Activated CD8-positive, alpha-beta memory T cell treated with anti-CD3 and anti-CD28 coated beads, Interleukin-2, amount 50 U/mL, for 24 hours (primary cell): ENCODE data around the gene MUS81.
A peak's percentile ranks its signal among the peaks of the same experiment; 100 is the strongest.
"Not testable (repeated sequence)": the region's sequence is repeated elsewhere in the genome, so short reads cannot be mapped to it uniquely, and the experiment has no call there.

Experiments used
- DNase-seq: peaks from one replicate; pipeline ENCODE4 v3.0.0-alpha.2; 2020; ENCODE audit errors: extremely low read depth

MUS81 gene

GRCh38 chr11:65891219-65892136, 31.2 kb downstream of the MUS81 start:
- DNase-seq: no peak

- not testable (repeated sequence) for DNase-seq
These were observed 31.9 kb downstream of the MUS81 start for GRCh38 chr11:65892137-65892540.

- no peak for DNase-seq
These were observed 32.6 kb downstream of the MUS81 start for GRCh38 chr11:65892661-65893317.

GRCh38 chr11:65894034-65894591, 33.9 kb downstream of the MUS81 start:
- no peak for DNase-seq

GRCh38 chr11:65895482-65895981, 35.3 kb downstream of the MUS81 start:
- DNase-seq: no peak

GRCh38 chr11:65896034-65896999, 36.1 kb downstream of the MUS81 start:
- no peak for DNase-seq

GRCh38 chr11:65897020-65897471, 36.8 kb downstream of the MUS81 start:
- no peak for DNase-seq

GRCh38 chr11:65898656-65899355, 38.6 kb downstream of the MUS81 start:
- DNase-seq: no peak

- no peak for DNase-seq
These were observed 39.3 kb downstream of the MUS81 start for GRCh38 chr11:65899356-65900124.

- peak; percentile 82 for DNase-seq
These were observed 40.1 kb downstream of the MUS81 start, which contains the start of gene FOSL1 for GRCh38 chr11:65900125-65900898. Gene FOSL1 (minus strand): TSS chr11:65900388. CDS start chr11:65900339, 49 bp downstream.

GRCh38 chr11:65900899-65901180, 40.6 kb downstream of the MUS81 start:
- DNase-seq: no peak

GRCh38 chr11:65903068-65903481, 42.8 kb downstream of the MUS81 start:
- no peak for DNase-seq

- DNase-seq: no peak
These were observed 43.5 kb downstream of the MUS81 start for GRCh38 chr11:65903715-65904114.

GRCh38 chr11:65906602-65907001, 46.4 kb downstream of the MUS81 start:
- DNase-seq: no peak

GRCh38 chr11:65907878-65908277, 47.6 kb downstream of the MUS81 start:
- no peak for DNase-seq

GRCh38 chr11:65911682-65912568, 51.7 kb downstream of the MUS81 start:
- DNase-seq: no peak

- no peak for DNase-seq
These were observed 52.6 kb downstream of the MUS81 start for GRCh38 chr11:65912845-65913244.
